ENCODE measurements around the gene TNN.
A peak's percentile ranks its signal among the peaks of the same experiment; 100 is the strongest.
"Not testable (repeated sequence)": the region's sequence is repeated elsewhere in the genome, so short reads cannot be mapped to it uniquely, and the experiment has no call there.

Gene TNN

DNA sequence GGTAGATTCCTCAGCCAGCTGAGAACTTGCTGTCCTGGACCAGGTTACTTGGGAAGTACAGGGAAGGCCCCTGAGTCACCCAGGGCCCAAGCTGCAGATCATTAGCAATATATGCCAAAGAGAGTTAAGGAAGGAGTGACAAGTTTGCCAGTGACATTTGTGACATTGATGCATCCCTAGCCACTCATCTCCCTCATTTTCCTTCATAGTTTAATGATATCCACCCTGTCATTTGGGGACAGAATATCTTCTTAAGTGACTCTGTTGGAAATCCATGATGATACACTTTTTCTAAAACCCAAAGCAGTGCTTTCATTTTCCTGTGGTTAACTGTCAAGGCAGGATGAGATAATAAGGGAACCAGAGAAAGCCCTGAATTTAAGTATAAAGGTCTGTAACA lies 3.2 kb downstream of the TNN start:
- no peak for DNase-seq (ENCODE audit: low read depth, low spot score)

DNA sequence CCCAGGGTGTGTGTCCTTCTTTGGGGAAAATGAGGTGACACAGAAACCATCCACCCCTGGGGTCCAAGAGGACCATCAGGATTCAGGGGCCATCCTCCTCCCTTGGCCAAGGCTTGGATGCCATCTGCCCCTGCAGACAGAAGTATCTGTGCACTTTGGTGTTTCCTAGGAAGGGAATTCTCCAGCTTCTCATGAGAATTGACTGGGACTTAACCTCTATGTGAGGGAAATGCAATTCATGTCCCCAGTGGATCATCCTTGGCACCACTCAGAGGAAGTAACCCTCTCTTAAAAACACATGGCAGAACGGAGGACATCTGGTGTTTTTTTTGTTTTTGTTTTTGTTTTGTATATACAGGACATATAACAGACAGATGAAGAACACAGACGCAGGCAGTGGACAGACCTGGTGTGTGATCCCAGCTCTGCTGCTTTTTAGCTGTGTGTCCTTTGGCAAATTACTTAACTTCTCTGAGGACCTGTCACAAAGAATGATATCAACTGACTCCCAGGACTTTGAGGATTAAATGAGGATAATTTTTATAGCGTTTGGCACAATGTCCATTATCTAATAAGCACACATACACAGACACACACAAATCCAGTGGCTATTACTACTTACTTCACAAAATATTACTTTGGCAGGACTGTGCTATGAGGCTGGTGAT lies 3.8 kb downstream of the TNN start:
- no peak for DNase-seq (ENCODE audit: low read depth, low spot score)

DNA sequence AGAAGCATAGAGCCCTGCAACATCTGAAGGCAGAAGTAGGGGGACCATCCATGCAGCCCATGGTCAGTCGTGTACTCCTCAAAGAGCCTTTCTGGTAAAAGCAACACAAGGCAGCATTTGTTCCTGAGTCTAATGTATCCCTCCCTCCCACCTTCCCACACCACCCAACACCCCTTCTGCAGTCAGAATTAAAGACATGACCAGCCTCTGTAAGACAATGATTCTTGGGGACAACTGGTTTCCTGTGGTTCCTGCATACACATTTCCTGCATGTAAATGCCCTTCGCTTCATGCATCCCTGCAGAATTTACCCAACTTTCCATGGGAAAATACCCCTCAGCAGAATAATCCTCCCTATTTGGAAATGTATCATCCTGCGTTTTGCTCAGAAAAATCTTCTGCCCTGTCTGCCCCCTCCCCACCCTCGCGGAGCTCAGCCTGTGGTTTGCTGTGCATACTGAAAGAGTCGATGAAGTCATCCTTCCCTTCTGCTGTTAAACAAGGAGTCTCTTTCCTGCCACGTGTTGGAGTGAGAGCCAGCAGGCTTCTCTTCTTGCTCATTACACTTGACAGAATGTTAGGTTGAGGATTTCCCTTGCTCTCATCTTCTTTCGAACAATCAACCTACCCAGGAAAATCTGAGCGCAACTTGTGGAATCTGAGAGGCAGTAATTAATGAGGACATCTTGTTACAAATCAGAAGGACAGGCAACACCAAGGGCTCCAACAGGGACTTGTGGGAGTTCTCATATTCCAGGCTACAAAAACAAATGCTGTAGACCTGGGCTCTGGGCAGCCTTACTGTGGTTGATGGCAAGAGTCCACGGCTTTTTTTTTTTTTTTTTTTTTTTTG lies 4.7 kb downstream of the TNN start:
- peak; percentile 83 for DNase-seq (ENCODE audit: low read depth, low spot score)

DNA sequence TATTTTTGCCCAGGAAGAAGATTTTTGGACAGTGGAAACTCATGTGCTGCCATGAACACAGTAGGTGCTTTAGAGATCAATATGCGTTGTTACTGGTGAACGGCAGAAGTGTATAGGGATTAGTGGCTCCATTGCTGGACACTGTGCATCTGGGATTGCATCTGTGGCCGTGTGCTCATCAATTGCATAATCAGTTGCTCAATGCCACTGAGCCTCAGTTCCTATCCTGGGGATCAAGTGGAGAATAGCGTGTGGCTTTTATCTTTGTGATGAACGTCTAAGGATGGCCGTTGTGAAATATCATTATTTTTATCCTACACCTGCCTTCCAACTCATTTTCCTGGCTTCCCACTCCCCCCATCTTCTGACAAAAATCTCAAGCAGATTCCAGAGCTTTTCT lies 5.4 kb downstream of the TNN start:
- DNase-seq (ENCODE audit: low read depth, low spot score): no peak

DNA sequence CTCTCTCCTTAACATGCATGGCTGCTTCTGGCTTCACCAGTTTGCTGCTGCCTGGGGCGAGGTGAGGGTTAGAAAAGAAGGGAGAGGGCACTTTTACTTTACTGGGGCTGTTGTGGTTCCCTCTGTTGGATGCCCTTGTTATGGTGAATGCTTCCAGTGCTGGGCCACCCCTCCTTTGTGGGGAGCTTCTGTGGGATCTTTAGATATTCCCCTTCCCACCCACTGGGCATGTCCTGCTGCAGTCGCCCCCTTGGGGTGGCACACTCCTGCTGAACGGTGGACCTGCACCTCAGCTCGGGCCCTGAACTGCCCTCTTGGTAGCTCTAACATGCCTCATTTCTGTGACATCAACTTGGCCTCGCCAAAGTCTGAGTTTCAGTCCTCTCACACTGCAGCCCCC lies 6.0 kb downstream of the TNN start:
- DNase-seq (ENCODE audit: low read depth, low spot score): no peak

DNA sequence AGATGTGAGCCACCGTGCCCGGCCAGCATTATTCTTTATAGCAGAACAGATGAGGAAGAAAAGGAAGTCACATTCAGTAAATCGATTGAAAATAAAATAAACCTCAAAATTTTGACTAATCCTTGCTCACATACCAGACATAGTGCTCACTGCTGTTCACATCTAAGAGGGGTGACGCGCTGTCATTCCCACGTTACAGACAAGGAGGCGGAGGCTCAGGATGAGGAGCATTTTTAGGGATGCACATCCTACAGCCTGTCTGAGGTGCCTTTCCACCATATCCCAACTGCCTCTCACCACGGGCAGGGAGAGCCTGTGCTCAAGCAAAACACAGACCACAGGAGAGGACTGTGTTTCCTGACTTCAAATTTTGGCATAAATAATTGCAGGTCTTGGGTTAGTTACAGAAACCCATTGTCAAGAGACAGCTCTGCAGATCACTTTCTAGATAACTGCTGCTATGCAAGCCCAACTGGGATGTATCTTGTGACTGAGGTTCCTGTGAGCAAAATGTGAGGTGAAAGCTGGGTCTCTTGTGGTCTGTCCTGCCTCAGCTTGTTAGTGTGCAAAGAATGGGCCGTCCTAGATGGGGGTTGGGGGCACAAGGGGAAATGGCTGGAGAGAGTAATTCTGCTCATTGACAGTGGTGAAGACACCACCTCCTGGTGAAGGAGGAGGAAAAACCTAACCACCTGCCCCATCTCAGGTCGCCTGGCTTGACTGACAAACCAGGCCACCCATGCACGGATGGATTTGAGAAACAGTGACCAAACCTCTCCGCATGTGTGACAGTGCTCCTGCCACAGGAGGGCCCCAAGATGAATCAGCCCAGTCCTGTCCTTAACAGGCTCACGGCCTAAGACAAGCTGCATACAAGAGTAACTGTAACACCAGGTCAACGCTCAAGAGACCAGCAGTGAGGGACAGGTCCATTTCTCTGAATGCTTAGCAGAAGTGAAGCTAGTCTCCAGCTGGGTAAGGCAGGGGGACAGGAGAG lies 8.2 kb downstream of the TNN start:
- DNase-seq (ENCODE audit: low read depth, low spot score): peak; percentile 40

DNA sequence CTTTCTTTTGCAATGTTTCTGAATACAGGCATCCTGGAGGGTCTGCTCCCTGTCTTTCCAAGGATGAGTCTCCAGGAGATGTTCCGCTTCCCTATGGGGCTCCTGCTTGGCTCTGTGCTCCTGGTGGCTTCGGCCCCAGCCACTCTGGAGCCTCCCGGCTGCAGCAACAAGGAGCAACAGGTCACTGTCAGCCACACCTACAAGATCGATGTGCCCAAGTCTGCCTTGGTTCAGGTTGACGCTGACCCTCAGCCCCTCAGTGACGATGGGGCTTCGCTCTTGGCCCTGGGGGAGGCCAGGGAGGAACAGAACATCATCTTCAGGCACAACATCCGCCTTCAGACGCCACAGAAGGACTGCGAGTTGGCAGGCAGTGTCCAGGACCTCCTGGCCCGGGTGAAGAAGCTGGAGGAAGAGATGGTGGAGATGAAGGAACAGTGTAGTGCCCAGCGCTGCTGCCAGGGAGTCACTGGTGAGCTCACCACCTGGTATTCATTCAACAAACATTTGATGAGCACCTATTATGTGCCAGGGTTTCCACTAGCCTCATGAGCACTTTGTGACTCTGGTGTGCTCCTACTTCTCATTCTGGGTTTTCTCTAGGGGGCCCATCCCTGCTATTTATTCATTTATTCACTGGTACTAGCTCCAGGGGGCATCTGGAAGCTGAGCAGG lies 9.9 kb downstream of the TNN start:
- DNase-seq (ENCODE audit: low read depth, low spot score): no peak

DNA sequence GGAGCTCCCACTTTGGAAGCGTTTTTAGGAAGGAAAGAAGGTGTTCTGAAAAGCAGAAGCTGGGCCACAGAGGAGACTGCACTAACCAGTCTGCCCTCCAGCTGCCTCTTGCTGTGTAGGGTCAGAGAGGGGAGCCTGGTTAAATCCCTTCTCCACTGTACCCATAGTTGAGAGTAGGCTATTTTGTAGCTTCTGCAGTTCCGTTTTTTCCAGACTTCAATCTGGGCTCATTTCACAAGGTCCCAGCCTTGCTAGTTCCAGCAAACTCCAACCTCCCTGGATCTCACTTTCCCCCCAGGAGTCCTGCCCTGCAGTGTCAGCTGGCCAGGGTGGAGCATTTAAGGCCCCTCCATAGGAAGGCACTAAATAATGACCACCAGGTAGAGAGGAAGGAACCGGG lies 11.0 kb downstream of the TNN start:
- no peak for DNase-seq (ENCODE audit: low read depth, low spot score)

DNA sequence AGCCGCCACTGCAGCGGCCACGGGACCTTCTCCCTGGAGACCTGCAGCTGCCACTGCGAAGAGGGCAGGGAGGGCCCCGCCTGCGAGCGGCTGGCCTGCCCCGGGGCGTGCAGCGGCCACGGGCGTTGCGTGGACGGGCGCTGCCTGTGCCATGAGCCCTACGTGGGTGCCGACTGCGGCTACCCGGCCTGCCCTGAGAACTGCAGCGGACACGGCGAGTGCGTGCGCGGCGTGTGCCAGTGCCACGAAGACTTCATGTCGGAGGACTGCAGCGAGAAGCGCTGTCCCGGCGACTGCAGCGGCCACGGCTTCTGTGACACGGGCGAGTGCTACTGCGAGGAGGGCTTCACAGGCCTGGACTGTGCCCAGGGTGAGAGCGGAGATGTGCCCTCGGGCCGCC lies 11.7 kb downstream of the TNN start:
- DNase-seq (ENCODE audit: low read depth, low spot score): no peak

DNA sequence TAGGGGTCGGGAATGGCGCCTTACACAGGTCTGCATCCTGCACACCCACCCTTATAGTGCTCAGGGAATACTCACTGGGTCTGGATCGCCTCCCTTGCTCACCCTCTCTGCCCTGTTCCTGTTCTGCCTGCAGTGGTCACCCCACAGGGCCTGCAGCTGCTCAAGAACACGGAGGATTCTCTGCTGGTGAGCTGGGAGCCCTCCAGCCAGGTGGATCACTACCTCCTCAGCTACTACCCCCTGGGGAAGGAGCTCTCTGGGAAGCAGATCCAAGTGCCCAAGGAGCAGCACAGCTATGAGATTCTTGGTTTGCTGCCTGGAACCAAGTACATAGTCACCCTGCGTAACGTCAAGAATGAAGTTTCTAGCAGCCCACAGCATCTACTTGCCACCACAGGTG lies 12.4 kb downstream of the TNN start:
- no peak for DNase-seq (ENCODE audit: low read depth, low spot score)

DNA sequence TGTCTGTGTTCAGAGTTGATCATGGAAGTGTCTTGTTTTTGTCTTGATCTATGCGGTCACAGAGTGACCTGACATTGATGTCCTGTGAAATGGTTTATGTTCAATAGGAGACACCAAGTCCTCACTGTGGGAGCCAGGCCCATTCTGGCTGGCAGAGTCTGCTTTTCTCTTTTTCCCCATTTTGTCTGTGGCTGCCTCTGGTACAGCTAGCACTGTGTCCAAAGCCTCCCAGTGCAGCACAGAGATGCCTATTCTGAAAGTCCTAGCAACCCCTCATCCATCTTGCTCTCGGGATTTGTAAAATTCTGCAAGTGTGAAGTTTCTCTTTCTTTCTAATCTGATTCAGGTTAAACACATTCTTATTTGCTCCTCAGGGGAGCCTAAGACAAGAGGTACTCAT lies 14.3 kb downstream of the TNN start:
- DNase-seq (ENCODE audit: low read depth, low spot score): no peak

DNA sequence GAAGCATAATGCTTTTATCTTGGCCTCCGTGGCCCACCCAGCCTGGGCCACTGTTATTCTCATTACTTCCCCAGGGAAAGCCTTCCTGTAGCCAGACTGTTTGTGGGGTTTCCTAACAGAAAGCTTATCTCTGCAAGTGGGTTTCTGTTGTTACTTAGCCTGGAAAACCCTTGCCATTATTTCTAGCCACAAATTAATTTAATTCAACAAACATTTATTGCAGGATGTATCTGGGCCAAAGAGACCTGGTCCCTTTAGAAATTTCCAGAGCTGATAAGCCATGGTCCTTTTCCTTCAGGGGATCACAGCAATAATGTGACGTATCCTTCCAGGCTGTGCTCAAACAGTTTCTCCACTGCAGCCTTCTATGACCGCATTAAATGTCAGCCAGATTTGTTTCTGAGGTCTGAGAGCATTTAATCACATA lies 20.9 kb downstream of the TNN start:
- no peak for DNase-seq (ENCODE audit: low read depth, low spot score)

DNA sequence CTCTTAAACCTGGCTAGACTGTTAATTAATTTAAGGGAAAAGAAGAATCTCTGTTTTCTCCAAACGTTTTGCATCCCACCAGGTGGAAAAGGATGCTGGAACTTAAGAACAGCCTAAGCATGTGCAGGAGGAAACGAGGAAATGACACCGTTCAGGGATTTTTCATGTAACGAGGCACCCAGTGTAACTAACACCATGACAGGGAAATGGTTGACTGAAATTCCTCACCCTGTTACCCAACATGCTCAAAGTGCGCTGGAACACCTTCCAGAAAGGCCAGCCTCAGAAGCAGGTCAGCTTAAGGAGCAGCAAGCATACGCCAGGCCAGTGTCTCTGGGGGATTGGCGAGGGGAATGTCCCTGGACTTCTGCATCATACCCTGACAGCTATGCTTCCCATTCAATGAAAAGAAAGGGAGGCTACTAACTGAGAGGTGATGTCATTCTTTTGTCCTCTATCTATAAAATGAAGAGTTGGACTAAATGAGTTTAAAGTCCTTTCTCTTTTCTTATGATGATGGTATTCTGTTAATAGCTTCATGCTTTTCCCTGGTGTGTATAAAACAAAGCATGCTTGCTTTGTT lies 21.6 kb downstream of the TNN start:
- no peak for DNase-seq (ENCODE audit: low read depth, low spot score)

DNA sequence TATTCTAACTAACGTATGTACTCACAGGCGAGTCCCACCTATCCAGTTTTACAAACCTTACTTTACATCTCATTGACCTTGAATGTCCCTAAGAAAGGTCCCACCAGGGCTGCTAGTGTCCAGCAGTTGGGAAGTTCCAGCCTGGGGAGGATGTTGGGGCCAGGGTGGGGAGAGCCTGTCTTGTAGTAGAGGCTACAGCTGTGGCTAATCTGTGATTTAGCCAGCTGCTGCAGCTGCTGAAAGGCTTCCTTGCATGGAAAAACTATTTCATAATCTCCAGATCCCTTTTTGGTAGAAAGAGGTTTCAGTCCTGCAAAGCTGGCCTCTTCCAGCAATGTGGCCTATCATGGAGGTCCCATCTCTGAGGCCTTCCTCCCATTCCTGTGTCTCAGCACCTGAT lies 23.1 kb downstream of the TNN start:
- no peak for DNase-seq (ENCODE audit: low read depth, low spot score)

DNA sequence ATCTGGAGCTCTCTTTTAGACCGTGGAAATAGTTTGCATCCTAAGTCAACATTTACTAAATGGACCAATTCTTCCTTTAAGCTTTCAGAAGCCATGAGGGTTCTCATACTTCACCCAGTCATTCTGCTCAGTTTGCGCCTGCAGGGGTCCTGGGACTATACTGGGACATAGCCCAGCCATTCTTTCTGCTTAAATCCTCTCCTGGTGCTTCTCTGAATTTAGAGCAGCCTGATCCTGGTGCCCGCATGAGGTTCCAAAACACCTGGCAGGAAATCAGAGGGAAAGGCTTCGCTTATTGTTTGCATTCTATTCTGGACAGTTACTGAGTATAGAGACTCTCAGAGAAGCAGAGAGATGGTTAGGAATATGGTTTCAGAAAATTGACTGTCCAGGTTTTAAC lies 27.0 kb downstream of the TNN start:
- DNase-seq (ENCODE audit: low read depth, low spot score): no peak

DNA sequence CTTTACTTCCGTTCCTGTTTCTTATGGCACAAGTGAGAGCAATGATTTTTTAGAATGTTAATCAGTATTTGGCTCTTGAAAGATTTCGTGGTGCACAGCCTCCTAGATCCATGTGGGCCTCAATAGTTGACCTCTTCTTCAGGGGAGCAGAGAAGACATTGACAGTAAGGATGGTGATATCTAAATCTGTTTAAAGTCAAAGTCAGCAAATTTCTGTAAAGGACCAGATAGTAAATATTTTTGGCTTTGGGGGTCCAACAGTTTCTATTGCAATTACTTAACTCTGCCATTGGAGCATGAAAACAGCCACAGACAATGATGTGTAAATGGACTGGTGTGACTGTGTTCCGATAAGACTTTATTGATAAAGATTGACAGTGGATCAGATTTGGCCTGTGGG lies 27.4 kb downstream of the TNN start:
- no peak for DNase-seq (ENCODE audit: low read depth, low spot score)

DNA sequence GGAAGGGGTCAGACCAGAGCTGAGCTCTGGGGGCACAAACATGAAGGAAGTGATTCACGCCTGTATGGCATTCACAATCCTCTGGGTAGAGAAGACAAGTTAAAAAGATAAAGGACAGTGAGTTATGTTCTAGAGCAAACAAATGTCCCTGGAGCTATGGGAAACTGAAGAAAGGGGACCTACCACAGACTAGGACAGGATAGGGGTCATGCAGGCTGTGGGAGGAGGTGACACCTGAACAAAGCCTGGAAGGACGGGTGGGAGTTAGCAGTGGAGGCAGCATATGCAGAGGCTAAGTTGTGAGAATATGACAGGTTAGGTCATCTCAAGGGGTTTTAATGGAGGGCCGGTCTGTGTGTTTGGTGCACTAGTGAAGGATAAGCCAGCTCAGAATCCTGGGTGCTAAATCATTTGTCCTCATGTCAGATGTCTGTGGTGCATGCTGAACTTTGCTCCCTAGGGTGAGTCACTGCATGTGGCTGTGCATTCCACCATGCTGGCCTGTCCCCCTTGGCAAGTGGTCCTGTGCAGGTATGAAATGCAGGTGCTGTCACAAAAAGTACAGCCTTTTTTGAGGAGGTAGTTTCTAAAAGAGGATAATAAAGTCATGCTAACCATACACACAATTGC lies 28.5 kb downstream of the TNN start:
- no peak for DNase-seq (ENCODE audit: low read depth, low spot score)

DNA sequence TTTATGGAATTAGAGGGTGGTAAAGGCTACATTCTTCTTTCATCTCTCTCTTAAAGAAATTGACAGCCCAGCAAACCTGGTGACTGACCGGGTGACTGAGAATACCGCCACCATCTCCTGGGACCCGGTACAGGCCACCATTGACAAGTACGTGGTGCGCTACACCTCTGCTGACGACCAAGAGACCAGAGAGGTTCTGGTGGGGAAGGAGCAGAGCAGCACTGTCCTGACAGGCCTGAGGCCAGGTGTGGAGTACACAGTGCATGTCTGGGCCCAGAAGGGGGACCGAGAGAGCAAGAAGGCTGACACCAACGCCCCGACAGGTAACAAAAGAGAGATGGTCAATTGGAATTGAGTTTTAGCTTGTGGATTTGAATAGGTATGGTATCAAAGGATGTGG lies 29.7 kb downstream of the TNN start:
- DNase-seq (ENCODE audit: low read depth, low spot score): no peak

DNA sequence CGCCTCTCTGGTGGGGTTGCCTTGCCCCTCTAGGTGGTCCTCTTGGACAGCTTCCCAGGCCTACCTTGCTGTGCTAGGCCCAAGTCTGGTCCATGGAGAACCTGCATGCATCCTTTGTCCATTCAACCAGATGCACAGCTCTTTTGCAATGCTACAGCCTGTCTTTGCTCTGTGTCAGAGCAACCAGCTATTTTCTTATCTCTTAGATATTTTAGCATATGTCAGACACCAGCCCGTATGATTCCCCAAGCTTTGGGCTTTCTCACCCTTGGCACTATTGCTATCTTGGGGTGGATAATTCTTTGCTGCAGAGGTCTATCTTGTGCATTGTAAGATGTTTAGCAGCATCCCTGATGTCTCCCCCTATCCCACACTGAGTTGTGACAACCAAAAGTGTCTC lies 32.3 kb downstream of the TNN start:
- DNase-seq (ENCODE audit: low read depth, low spot score): no peak

DNA sequence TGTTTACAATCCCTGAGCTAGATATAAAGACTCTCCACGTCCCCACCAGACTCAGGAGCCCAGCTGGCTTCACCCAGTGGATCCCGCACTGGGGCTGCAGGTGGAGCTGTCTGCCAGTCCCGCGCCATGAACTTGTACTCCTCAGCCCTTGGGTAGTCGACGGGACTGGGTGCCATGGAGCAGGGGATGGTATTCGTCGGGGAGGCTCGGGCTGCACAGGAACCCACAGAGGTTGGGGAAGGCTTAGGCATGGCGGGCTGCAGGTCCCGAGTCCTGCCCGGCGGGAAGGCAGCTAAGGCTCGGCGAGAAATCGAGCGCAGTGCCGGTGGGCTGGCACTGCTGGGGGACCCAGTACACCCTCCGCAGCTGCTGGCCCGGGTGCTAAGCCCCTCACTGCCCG lies 34.5 kb downstream of the TNN start:
- DNase-seq (ENCODE audit: low read depth, low spot score): not testable (repeated sequence)

DNA sequence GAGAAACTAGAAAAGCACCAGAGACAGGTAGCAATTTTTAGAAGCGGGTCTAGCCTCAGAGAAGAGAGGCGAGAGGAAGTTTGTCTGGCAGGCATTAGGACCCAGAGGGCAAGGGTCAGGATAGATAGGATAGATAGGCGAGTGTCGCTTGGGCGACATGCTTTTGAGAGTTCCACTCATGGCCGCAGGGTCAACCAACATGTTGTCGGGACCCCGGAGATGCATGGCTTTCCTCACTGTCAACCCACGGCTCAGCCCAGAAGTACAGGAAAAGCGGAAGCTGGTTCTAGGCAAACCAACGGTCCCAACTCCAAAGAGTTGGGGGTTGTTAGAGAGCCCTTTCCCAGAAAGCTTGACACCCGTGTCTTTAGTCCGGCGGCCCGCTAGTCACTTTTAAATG lies 38.9 kb downstream of the TNN start:
- DNase-seq (ENCODE audit: low read depth, low spot score): not testable (repeated sequence)
